GM12874 (cell line): Measurements from ENCODE around the gene LOXHD1.

Experiments used
- CTCF ChIP-seq: IDR thresholded peaks from 2 replicates; pipeline ENCODE4 v1.5.1; 2011; ENCODE audit warnings: low read depth, mild to moderate bottlenecking, control low read depth, low read length, moderate library complexity; ENCODE audit not compliant: insufficient read depth

LOXHD1 gene

GRCh38 chr18:46571756-46572155 is 85.3 kb downstream of the LOXHD1 start:
- no peak for TF ChIP-seq CTCF

- no peak for TF ChIP-seq CTCF
These were observed 86.4 kb downstream of the LOXHD1 start for GRCh38 chr18:46570666-46571065.

- no peak for TF ChIP-seq CTCF
These were observed 86.9 kb downstream of the LOXHD1 start for GRCh38 chr18:46570134-46570533.

- no peak for TF ChIP-seq CTCF
These were observed 87.8 kb downstream of the LOXHD1 start for GRCh38 chr18:46569211-46569610.

- TF ChIP-seq CTCF = no peak
These were observed 89.8 kb downstream of the LOXHD1 start for GRCh38 chr18:46567196-46567595.

- TF ChIP-seq CTCF = no peak
These were observed 90.9 kb downstream of the LOXHD1 start for GRCh38 chr18:46566111-46566510.

- TF ChIP-seq CTCF = no peak
These were observed 91.8 kb downstream of the LOXHD1 start for GRCh38 chr18:46565256-46565655.

GRCh38 chr18:46563317-46563716 is 93.7 kb downstream of the LOXHD1 start:
- no peak for TF ChIP-seq CTCF
